Activated CD8-positive, alpha-beta memory T cell treated with anti-CD3 and anti-CD28 coated beads, Interleukin-2, amount 50 U/mL, for 4 hours (primary cell): Measurements from ENCODE around the gene SYNE3.

Source experiments
- DNase-seq: peaks from one replicate; pipeline ENCODE4 v3.0.0-alpha.2; 2020

The SYNE3 gene

DNA sequence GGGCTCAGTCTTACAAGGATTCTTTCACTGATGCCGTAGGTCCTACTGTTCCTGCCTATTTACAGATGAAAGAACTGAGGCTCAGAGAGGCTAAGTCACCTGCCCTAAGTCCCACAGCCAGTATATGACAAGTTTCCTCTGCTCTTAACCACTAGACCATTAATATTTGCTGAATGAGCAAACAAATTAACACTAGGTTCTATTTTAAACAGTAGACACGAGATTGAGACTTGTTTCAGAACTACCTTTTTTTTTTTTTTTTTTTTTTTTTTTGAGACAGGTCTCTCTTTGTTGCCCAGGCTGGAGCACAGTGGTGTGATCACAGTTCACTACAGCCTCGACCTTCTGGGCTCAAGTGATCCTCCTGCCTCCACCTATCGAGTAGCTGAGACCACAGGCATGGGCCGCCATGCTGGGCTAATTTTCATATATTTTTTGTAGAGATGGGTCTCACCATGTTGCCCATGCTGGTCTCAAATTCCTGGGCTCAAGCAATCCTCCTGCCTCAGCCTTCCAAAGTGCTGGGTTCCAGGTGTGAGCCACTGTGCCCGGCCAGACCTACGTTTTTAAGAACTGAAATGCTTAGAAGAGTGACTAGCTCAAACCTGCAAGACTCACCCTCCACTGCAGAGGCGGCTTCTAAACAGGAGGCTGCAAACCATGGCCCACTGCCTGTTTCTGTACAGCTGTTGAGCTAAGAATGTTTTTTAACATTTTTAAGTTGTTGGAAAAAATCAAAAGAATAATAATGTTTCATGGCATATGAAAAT, 12.9 kb downstream of the SYNE3 start:
- no peak for DNase-seq

DNA sequence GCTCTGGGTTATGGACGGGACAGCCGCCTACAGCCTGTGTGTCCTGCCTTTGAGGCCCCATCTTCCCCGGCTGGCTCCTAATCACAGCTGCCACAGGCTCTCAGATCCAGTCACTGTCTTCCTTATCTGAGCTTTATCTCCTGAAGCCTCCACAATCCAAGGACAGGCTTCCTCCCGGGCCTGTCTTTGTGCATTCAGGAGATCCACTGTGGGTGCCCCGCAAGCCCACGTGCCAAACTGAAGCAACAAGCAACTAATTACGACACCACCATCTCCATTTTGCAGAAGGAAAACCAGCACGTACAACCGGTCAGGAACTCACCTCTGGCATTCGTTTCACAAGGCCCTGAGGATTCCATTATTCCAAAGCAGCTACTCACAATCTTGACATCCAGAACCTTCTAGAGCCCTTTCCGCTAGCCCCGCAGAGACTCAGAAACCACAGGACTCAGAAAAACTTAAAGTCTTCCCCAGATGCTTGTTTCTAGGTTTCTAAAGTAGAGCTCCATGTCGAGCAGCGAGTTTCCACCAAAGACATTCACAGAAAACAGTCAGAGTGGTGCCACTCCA, 14.0 kb downstream of the SYNE3 start:
- DNase-seq: no peak

DNA sequence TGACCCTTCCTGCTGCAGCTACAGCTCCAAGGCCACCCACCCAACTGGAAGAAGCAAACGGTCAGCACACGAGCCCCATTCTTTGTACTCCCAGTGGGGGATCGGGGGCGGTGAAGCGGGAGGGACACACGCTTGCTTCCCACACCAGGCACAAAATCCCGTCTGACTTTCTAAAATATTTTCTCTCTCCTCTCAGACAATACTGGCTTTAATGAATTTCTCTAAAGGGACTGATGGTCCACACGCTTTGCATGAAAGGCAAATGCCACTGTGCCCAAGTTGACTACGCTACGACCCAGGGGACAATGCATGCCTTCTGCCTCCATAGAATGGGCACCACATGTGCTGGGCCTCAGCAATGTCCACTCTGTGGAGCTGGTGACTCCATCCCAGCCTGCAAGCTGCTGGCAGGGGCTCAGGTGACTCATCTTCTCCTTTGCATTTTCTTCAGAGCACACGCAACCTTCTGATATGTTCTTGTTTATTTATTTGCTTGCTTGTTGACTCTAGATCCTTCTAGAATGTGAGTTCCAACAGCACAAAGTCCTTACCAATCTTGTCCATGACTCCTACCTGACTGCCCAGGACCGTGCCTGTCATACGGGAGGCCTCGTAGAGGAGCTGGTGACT, 15.6 kb downstream of the SYNE3 start:
- DNase-seq: no peak

DNA sequence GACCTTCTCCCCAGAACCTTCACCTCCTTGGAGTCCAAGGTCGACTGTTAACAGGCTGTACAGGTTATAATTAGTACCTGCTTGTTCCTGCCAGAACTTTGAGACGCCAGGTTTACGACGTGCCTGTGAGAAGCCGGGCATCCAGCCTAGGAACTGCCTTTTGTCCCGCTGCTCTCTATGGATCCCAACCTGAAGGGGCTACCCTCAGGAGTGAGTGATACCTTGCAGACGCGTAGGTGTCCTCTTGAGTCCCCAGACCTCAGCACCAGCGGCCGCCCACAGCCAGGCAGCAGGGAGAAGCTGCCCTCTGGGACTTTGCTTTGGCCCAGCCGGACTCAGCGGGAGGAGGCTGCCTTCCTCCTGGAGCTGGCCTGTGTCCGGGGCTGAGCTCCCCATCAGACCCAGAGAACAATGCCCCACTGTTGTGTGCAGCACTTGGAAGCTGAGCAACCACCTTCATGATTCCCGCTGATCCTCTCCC, 16.2 kb downstream of the SYNE3 start:
- no peak for DNase-seq

DNA sequence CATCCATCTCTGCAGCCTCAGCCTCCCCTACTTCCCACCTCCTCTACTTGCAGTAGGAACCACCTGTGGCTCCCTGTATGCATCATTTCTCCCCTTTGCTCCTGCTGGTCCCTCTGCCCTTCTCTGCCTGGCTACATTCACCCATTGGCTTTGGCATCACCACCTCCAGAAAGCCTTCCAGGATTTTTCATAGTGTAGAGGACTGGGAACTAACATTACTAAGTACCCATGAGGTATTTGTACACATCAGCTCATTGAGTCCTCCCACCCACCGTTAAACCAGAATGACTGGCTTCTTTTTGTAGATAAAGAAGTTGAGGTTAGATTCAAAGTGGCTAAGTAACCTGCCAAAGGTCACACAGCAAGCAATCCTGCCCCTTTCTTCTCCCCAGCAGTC, 17.1 kb downstream of the SYNE3 start:
- no peak for DNase-seq

DNA sequence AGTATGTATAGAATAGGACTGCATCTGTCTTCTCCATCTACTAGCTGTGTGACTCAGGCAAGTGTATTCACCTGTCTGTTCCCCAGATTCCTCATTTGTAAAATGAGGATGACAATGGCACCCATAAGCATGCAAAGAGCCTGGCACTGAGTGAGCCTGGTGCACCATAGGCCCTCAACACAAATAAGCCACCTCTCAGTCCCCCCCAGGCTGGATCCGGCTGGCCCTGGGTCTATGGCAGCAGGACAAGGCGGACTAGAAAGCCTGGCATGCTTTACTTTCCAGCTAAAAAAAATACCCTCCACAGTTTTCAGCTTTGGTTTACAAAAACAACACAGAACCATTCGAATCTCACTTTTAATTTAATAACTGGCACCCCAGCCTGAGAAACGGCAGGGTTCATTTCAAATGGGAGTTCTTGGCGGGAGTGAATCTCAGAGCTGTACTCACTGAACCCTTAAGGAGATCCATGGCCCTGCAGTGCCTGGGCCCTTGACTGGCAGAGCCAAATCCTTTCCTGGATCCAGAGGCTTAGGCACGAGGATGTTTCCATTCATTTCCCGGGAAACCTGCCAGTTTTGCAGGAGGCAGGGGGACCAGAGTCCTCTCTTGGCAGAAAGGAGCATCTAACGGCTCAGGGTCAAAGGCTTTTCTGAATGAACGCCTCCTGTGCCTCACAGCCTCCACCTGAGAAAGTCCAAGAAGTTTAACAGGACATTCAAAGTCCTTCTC, 17.7 kb downstream of the SYNE3 start:
- DNase-seq: no peak

DNA sequence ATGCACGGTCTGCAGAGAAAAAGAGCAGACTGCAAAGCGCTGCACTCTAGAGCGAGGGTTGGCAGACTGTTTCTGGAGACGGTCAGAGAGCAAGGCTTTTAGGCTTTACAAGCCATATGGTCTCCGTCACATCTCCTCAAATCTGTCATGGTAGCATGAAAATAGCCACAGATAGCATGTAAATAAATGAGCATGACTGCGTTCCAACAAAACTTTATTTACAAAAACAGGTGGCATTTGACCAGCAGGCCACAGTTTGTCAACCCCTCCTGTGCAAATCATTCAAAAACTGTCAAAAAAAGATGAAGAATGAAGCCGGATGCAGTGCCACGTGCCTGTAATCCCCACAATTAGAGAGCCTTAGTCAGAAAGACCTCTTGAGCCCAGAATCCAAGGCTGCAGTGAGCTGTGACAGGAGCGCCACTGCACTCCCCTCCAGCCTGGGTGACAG, 18.9 kb downstream of the SYNE3 start:
- DNase-seq: no peak

DNA sequence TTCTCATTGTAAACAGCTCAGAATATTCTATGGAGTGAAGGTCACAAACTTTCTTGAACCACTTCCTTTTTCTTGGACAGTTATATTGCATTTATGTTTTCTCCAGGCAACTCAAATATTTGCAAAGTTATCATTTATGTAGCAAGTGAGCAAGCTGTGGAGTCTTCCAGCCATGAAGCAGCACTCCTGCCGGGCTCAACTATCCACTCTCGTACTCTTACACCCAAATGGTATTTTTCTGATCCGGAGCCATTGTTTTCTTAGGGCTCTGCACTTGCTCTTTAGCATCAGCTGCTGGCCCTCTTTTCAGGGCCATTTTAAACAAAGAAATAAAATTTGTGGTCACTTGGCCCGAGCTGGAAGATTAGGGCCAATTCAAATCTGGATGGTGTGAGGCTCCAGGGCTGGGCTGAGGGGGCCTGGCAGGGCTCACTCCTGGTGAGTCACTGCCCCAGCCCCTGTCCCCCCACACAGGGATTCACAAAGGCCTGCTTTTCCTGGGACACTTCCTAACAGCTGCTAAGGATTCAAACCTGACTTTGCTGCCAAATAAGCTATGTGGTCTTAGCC, 19.7 kb downstream of the SYNE3 start:
- no peak for DNase-seq

DNA sequence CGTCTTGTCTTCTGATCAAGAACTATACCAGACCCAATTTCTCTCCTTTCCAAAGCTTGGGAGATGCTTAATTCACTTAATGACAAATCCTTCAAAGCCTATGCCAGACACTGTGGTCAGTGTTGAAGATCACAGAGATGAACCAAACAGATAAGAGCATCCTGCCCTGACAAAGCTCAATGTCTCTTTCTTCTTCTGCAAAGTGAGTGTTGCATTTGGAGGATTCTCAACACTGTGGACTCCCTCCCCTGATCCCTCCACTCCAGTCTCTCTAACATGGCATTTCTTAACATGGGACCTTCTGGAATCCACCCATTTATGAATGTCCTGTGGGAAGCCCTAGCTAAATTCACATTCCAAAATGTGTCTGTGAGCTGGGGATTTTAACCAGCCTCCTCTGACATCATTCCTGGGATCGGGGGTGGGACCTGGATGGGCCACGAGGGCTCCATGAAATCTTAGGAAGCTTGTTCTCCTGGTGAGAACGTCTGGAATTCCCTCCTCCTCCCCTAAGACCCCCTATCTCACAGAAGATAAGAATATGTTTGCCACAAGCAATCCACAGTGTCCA, 20.3 kb downstream of the SYNE3 start:
- DNase-seq: no peak

DNA sequence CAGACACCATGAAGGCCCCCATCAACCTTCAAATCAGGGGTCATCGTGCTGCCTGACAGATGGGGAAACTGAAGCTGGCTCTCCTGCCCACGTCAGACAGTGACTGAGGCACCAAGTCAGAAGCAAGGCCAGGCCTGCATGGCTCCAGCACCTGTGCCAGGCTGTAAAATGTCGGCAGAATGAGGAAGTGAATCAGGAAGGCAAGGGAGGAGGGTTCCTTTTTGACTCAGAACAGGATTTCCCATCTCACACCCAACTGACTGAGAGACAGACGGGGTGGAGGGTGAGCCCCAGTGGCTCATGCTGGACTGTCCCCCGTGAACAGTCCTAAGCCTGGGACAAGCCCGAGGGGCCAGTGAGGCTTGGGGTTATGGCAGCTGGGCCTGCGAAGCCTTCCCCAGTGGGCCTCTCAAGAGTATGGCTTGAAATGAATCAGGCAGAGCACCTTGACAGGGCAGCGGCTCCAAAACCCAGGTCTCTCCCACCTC, 20.9 kb downstream of the SYNE3 start:
- DNase-seq: no peak

DNA sequence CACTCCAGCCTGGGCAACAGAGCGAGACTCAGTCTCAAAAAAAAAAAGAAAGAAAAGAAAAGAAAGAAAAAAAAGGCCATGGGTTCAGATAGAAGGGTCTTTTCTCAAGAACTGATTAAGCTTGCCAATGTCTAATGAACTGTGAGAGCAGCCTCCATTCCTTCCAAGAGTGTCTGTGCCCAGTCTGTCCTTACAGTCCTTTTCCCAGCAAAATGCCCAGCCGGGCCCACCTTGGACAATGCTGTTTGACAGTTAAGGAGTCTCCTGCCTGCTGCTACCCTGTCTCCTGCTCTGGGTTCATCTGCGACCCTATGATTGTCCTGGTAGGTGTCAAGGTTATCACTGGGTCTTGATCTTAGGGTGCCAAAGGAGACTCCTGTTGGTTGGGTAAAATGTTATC, 21.4 kb downstream of the SYNE3 start:
- DNase-seq: no peak

DNA sequence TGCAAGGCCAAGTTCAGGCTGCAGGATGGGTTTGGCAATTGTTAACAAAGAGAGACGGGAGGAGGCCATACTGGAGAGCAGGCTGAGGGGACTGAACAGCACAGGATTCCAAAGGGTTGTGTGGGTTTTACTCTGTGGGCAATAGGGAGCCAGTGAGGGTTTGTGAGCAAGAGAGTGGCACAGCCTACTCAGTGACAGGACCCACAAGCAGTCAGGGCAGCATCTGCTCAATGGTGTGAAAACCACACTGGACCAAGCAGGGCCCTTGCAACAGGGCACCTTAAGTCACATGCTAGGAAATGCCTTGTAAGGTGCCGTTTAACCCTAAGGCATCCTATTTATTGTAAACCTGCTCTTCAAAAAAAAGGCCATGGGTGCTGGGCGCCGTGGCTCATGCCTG, 22.0 kb downstream of the SYNE3 start:
- no peak for DNase-seq

DNA sequence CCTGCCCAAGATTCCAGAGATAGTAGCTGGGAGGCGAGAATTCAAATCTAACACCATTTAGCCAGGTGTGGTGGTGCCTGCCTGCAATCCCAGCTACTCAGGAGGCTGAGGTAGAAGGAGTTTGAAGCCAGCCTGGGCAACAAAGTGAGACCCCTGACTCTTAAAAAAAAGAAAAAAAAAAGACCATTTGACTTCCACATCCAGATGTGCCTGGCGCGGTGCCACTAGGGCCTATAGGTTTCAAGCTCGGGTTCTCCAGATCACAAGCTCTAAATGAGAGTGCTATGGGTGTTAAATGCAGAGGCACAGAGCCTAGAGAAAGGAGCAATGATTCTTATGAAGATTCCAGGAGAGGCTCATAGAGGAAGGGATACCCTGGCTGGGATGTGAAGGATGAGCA, 22.5 kb downstream of the SYNE3 start:
- DNase-seq: no peak

DNA sequence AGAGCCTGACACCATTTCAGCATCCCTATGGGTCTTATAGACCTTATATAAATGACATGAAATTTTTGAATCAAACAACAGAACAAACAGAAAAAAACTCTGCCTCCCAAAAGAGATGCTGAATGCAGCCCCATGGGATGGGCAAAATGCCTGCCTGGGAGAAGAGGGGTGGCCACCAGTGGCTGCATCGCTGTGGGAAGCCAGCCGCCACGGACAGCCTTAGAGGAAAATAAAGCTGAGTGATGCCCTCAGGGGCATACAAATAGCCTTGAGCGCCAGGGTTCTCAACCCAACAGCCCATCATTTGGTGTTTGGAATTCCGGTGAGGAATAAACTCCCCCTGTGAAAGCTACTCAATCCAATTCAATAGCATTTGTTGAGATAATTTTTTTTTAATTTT, 22.9 kb downstream of the SYNE3 start:
- no peak for DNase-seq

DNA sequence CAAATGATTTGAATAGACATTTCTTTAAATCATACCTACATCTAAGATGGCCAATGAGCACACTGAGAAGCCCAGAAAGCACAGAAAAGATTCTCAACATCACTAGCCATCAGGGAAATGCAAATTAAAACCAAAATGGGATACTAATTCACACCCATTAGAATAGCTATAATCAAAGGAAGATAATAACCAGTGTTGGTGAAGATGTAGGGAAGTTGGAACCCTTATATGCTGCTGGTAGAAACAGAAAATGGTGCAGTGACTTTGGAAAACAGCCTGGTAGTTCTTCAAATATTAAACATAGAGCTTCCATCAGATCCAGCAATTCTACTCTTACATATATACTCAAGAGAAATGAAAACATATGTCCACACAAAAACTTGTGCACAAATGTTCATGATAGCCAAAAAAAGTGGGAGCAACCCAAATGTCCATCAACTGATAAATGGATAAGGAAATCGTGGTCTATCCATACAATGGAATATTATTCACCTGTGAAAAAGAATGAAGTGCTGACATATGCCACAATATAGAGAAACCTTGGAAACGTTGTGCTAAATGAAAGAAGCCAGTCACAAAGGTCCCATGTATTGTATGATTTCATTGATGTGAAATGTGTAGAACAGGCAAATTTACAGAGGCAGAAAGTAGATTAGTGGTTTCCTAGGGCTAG, 24.4 kb downstream of the SYNE3 start:
- DNase-seq: no peak

DNA sequence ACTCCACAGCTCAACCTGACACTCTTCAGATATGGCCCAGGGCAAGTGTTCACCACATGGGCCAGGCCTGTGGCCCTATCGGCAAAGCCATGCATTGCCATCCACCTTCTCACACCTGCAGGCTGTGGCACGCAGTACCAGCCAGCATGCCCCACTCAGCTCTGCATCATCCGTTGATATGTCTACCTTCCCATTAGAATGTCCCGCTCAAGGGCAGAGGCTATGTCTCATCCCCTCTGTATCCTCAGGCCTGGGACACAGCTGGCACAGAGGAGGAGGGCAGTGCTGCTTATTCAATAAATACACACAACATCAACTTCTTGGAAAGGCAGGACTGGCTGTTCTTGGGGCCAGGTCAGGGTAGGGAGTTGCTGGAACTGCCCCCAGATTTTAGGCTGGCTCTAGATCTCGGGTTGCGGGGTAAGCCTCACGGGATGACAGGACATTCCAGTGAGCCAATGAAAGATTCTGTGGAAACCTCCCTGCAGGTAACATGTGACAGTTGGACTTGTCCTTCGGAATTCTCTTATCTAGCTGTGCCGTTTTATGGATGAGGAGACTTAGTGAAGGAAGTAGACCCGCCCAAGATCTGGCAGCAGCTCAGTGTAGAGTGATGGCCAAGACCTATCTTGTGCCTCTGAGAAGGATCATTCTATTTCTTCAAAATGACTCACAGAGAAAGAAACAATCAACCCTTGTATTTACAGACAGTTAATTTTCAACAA, 25.6 kb downstream of the SYNE3 start:
- no peak for DNase-seq

DNA sequence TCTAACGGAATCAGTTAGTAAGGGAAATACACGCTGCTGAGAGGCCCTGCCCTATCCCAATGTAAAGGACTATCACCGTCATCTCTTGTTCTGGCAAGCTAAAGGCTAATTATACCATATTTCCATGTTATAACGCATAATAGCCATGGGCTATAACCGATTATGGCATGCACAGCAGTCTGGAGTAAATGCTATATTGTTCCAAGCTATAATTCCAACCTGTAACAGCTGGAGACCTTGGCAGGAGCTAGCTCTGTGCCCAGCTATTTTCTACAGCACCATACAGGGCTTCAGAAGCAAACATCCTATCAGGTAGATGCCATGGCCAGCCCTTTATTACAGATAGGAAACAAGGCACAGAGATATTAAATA, 26.3 kb downstream of the SYNE3 start:
- DNase-seq: no peak

DNA sequence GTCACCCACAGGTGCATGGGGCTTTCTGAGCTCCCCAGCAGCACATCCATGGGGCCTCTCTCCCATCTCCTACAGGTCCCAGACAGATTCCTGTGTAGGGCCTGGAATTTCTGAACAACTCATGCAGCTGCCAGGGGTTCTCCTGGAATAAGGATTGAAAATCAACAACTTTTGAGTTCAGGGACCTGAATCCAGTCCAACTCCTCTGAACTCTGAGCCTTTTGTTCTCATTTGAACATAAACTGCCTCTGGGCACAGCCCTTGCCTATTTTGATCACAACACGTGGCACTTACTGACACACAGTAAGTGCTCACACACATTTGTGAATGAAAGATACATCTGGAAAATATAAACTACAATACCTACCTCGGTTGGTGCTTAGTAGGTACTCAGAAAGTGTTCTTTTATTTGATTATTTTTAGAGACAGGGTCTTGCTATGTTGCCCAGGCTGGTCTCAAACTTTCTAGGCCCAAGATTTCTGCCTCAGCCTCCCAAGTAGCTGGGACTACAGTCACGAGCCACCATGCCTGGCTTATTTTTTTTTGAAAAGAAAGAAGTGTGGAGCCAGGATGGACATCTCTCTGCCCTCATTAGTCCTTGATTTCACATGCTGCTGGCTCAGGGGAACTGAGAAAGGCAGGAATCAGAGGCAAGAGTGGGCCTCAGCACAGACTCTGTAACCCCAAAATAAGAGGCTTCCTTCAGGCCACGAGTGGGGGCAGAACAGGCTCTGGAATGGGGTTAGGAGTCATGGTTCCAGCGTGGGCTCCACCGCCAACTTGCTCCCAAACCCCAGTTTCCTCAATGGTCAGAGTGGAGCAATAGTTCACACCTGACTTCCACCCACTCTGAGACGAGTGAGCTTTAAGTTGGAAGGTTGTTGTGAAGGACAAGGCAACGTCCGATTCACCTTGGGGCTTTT, 27.0 kb downstream of the SYNE3 start:
- DNase-seq: no peak

DNA sequence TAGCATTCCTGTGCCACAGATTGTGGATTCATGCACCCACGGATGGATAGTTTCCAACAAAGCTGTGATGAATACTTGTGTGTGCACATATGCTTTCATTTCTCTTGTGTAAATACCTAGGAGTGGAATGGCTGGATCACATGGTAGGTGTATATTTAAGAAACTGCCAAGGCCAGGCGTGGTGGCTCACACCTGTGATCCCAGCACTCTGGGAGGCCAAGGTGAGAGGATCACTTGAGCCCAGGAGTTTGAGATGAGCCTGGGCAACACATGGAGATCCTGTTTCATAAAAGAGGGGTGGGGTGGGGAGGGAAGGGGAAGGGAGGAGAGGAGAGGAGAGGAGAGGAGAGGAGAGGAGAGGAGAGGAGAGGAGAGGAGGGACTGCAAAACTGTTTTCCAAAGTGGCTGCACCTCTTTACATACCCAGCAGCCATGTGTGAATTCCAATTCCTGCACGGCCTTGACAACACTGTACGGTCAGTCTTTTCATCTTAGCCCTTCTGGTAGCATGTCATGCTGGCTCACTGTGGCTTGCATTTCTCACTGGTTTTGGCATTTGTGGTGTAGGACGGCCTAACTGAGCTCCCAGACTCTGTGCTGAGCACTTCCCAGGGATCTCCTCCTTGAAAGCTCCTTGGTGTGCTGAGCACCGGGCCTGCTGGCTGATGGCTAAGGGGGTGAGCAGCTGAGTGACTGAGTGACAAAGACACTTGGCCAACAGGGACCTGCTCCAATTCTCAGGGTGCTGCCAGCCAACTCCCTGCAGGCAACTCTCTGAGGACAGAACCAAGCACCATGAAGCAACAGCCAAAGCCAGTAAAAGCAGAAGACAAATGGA, 27.9 kb downstream of the SYNE3 start:
- DNase-seq: no peak
